NT2/D1 (cell line): ENCODE measurements around the gene PMAIP1.

ENCODE experiments used
- SUZ12 ChIP-seq: IDR thresholded peaks from 2 replicates; pipeline ENCODE4 v1.6.1; 2011; ENCODE audit not compliant: insufficient read length, insufficient read depth; ENCODE audit errors: extremely low read depth
- YY1 ChIP-seq: IDR thresholded peaks from 2 replicates; pipeline ENCODE4 v1.6.1; 2011; ENCODE audit not compliant: insufficient read length, insufficient read depth
- ZNF274 ChIP-seq: IDR thresholded peaks from 2 replicates; pipeline ENCODE4 v1.6.1; 2011; ENCODE audit warnings: mild to moderate bottlenecking, low read depth, low read length

GRCh38 chr18:59900222-59901128 lies 679 bp downstream of the PMAIP1 start:
- no peak for TF ChIP-seq ZNF274
- no peak for TF ChIP-seq YY1
- TF ChIP-seq SUZ12 = no peak
